Stimulated activated effector memory CD8-positive, alpha-beta T cell treated with anti-CD3 and anti-CD28 coated beads, Interleukin-12 subunit alpha, Interleukin-12 subunit beta, amount 100 ng/mL, for 72 hours (primary cell): ENCODE measurements around the gene FBXO40.
"Not testable (repeated sequence)": the region's sequence is repeated elsewhere in the genome, so short reads cannot be mapped to it uniquely, and the experiment has no call there.

Source experiments
- ATAC-seq: fragments of 150-1000 bp; cut with Tn5 transposase; 2 replicates; pipeline ENCODE4 v1.10.0; 2021
- DNase-seq, 2 donors: peaks; one replicate each; pipeline ENCODE4 v3.0.0; 2021 to 2022; ENCODE audit warnings: low spot score in 2 of 2
- H3K27ac Mint-ChIP-seq: one replicate; pipeline ENCODE4 v1.8.0; 2022; ENCODE audit warnings: mild to moderate bottlenecking, mixed read lengths
- H3K36me3 Mint-ChIP-seq: one replicate; pipeline ENCODE4 v1.8.0; 2022; ENCODE audit warnings: mild to moderate bottlenecking, mixed read lengths
- H3K4me1 Mint-ChIP-seq: one replicate; pipeline ENCODE4 v1.8.0; 2022; ENCODE audit warnings: mixed read lengths
- H3K4me3 Mint-ChIP-seq: one replicate; pipeline ENCODE4 v1.8.0; 2022; ENCODE audit warnings: mild to moderate bottlenecking, mixed read lengths
- H3K9me3 Mint-ChIP-seq: one replicate; pipeline ENCODE4 v1.8.0; 2022; ENCODE audit warnings: mixed read lengths

Gene FBXO40, protein sequence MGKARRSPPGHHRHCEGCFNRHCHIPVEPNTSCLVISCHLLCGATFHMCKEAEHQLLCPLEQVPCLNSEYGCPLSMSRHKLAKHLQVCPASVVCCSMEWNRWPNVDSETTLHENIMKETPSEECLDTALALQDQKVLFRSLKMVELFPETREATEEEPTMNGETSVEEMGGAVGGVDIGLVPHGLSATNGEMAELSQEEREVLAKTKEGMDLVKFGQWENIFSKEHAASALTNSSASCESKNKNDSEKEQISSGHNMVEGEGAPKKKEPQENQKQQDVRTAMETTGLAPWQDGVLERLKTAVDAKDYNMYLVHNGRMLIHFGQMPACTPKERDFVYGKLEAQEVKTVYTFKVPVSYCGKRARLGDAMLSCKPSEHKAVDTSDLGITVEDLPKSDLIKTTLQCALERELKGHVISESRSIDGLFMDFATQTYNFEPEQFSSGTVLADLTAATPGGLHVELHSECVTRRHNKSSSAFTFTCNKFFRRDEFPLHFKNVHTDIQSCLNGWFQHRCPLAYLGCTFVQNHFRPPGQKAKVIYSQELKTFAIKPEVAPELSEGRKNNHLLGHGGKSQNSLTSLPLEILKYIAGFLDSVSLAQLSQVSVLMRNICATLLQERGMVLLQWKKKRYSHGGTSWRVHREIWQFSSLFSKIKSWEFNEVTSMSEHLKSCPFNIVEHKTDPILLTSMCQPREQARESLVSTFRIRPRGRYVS

GRCh38 chr3:121592856-121593702 lies at the start of gene FBXO40:
Gene FBXO40 (plus strand): TSS chr3:121593379. CDS start chr3:121620576, 27,197 bp downstream.
- H3K36me3 Mint-ChIP-seq = no peaks in the 10 kb centered on the region
- DNase-seq = no peak
- no peak within 1 kb of the TSS for H3K27ac Mint-ChIP-seq
- no peaks in the 10 kb centered on the region for H3K4me1 Mint-ChIP-seq
- no peak within 1 kb of the TSS for H3K4me3 Mint-ChIP-seq
- no peak for ATAC-seq
- H3K9me3 Mint-ChIP-seq = no peaks in the 10 kb centered on the region

- H3K27ac Mint-ChIP-seq = peak overlapping the region; percentile 87
- H3K36me3 Mint-ChIP-seq = peaks cover 33% of the 10 kb centered on the region
- DNase-seq (peak in 1 of 2 donors; percentile 3), ATAC-seq (peak; percentile 1)
- H3K4me1 Mint-ChIP-seq = peaks cover 13% of the 10 kb centered on the region
- H3K9me3 Mint-ChIP-seq = no peaks in the 10 kb centered on the region
- H3K4me3 Mint-ChIP-seq = peak overlapping the region; percentile 76
These were observed 48.1 kb upstream of the FBXO40 start for GRCh38 chr3:121545049-121545573.

DNA sequence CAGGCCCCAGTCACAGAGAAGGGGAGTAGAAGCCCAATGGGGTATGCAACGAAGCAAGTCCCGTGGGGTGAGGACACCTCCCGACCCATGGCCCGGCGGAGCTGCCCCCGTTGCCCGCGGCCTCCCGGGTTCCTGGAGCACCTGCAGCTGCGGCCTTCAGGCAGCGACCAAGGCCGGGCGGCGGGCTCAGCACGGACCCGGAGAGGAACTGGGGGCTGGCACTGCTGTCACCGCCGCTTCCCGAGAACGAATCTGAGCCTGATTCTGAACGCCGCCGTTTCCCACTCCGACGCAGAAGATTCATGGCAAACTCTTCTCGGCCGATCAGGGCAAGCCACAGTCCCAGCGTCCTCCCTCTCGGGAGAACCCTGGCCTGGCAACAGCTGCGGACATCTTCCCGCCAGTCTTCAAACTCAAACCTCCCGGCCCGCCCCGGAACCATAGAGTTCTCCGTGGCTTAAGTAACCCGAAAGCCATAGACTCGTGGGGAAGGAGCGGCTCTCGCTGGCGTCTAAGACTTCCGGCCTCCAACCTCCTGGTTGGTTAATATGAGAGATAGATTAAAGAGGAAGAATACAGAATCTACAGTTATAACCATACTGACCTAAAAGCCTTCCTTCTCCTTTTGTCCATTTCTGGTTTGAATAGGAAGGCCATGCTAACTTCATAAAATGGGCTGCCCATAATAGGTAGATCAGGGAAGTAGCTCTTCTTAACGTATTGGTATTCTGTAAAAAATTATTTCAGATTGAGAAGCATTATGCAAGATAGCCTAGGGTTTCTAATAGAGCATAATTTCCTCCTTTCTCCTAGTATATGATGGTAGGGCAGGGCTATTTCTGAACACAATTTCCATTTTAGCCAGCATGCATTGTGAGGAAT lies 47.4 kb upstream of the FBXO40 start, which contains the start of gene POLQ:
POLQ (minus strand) TSS at position 415 of the 882 bp plus-strand sequence; CDS start at position 304, 111 bp downstream.
- DNase-seq (peak; percentile 68 to 90), ATAC-seq (peak; percentile 98)
- Mint-ChIP-seq H3K4me1 (peaks cover 13% of the 10 kb centered on the region), H3K36me3 (peaks cover 26% of the 10 kb centered on the region), H3K4me3 (peak within 1 kb of the TSS; percentile 76), H3K9me3 (no peaks in the 10 kb centered on the region), H3K27ac (peak within 1 kb of the TSS; percentile 87)

- H3K27ac Mint-ChIP-seq = no peak overlapping the region
- ATAC-seq (no peak), DNase-seq (no peak)
- H3K9me3 Mint-ChIP-seq = no peaks in the 10 kb centered on the region
- no peak overlapping the region for H3K4me3 Mint-ChIP-seq
- peaks cover 6% of the 10 kb centered on the region for H3K4me1 Mint-ChIP-seq
- no peaks in the 10 kb centered on the region for H3K36me3 Mint-ChIP-seq
These were observed 40.8 kb upstream of the FBXO40 start for GRCh38 chr3:121552379-121552778.

DNA sequence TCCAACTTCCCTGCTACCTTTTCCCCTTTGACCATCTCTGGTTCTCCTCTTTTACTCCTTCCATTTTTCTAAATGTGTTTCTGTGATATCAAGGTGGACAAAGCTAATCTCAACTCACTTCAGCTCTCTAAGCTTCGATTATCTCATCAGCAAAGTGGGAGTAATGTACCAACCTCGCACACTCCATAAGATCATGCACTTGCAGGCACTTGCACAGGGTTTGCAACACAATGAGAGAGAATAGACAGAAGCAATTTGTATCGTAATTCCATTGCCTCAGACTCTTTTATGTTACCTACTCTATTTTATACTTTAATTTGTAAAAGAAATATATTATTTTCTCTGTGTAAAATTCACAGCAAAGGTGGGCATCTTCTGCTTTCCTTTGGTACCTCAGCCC lies 40.4 kb upstream of the FBXO40 start:
- Mint-ChIP-seq H3K27ac (no peak overlapping the region), H3K36me3 (no peaks in the 10 kb centered on the region), H3K9me3 (no peaks in the 10 kb centered on the region), H3K4me3 (no peak overlapping the region), H3K4me1 (peaks cover 6% of the 10 kb centered on the region)
- no peak for ATAC-seq
- DNase-seq = no peak

DNA sequence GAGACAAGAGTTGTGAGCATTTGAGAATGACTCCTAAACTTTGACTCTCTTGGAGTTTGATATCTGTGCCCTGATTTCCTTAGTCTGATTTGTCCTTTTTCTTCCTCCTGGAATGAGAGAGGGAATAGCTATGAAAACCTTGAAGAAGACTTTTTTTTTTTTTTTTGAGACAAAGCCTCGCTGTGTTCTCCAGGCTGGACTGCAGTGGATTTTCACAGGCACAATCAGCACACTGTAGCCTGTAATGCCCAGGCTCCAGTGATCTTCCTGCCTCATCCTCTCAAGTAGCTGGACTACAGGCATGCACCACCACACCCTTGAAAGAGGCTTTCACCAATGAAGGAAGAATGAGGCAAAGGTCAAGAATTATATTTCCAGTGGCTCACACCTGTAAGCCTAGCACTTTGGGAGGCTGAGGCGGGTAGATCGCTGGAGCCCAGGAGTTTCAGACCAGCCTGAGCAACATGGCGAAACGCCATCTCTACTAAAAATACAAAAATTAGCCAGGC lies 35.7 kb upstream of the FBXO40 start:
- H3K36me3 Mint-ChIP-seq = no peaks in the 10 kb centered on the region
- H3K9me3 Mint-ChIP-seq = no peaks in the 10 kb centered on the region
- no peak overlapping the region for H3K27ac Mint-ChIP-seq
- H3K4me3 Mint-ChIP-seq = no peak overlapping the region
- ATAC-seq = no peak
- DNase-seq = no peak
- no peaks in the 10 kb centered on the region for H3K4me1 Mint-ChIP-seq

DNA sequence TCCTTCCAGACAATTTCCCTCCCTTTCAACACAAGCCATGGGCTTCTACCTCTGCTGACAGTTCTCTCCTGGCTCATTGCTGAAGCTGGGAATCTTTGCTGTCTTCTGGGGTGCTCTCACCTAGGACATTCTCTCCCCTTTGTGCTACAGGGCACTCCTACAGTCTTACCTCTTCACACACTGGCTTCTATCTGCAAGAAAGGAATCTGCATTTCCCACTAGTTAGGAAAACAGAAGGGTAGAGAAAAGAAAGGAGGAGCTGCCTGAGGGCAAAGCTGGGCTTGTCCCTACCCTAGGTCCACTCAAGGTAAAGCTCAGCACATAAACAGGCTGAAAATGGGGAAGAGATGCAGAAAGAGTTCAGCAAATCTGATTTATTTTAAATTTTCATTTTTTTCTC lies 31.0 kb upstream of the FBXO40 start:
- no peaks in the 10 kb centered on the region for H3K4me1 Mint-ChIP-seq
- no peak overlapping the region for H3K27ac Mint-ChIP-seq
- H3K9me3 Mint-ChIP-seq = no peaks in the 10 kb centered on the region
- ATAC-seq = no peak
- H3K36me3 Mint-ChIP-seq = no peaks in the 10 kb centered on the region
- DNase-seq = no peak
- H3K4me3 Mint-ChIP-seq = no peak overlapping the region

- DNase-seq (no peak), ATAC-seq (no peak)
- H3K36me3 Mint-ChIP-seq = no peaks in the 10 kb centered on the region
- H3K9me3 Mint-ChIP-seq = no peaks in the 10 kb centered on the region
- no peak overlapping the region for H3K4me3 Mint-ChIP-seq
- H3K27ac Mint-ChIP-seq = no peak overlapping the region
- no peaks in the 10 kb centered on the region for H3K4me1 Mint-ChIP-seq
These were observed 26.4 kb upstream of the FBXO40 start for GRCh38 chr3:121566773-121567172.

- Mint-ChIP-seq H3K27ac (no peak within 1 kb of the TSS), H3K4me1 (no peaks in the 10 kb centered on the region), H3K36me3 (no peaks in the 10 kb centered on the region), H3K4me3 (no peak within 1 kb of the TSS), H3K9me3 (no peaks in the 10 kb centered on the region)
- DNase-seq (no peak), ATAC-seq (no peak)
These were observed 25.5 kb upstream of the FBXO40 start, which contains the start of gene ARGFX for GRCh38 chr3:121567649-121568048. Gene ARGFX (plus strand): TSS chr3:121567949. CDS start chr3:121570714, 2,765 bp downstream.

GRCh38 chr3:121574449-121574848 lies 18.7 kb upstream of the FBXO40 start:
- H3K36me3 Mint-ChIP-seq = no peaks in the 10 kb centered on the region
- H3K4me1 Mint-ChIP-seq = peaks cover 5% of the 10 kb centered on the region
- no peak for ATAC-seq
- no peak overlapping the region for H3K27ac Mint-ChIP-seq
- no peak overlapping the region for H3K4me3 Mint-ChIP-seq
- DNase-seq = no peak
- no peaks in the 10 kb centered on the region for H3K9me3 Mint-ChIP-seq

DNA sequence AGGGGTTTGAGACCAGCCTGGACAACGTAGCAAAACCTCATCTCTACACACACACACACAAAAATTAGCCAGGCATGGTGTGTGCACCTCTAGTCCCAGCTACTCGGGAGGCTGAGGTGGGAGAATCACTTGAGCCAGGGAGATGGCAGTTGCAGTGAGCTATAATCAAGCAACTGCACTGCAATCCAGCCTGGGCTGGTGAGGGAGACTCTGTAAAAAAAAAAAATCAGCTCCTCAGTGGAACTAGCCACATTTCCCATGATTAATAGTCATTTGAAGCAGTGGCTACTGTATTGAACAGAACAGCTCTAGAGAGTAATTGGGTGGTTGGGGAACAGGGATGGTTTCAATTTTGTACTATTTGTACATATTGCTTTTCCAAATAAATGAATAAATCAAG lies 11.5 kb upstream of the FBXO40 start:
- no peak overlapping the region for H3K4me3 Mint-ChIP-seq
- no peaks in the 10 kb centered on the region for H3K36me3 Mint-ChIP-seq
- DNase-seq (no peak), ATAC-seq (no peak)
- no peaks in the 10 kb centered on the region for H3K9me3 Mint-ChIP-seq
- peaks cover 2% of the 10 kb centered on the region for H3K4me1 Mint-ChIP-seq
- H3K27ac Mint-ChIP-seq = no peak overlapping the region

GRCh38 chr3:121584418-121584817 lies 8.8 kb upstream of the FBXO40 start:
- Mint-ChIP-seq H3K27ac (no peak overlapping the region), H3K9me3 (no peaks in the 10 kb centered on the region), H3K36me3 (no peaks in the 10 kb centered on the region), H3K4me3 (no peak overlapping the region), H3K4me1 (no peaks in the 10 kb centered on the region)
- no peak for ATAC-seq
- DNase-seq = no peak

- H3K36me3 Mint-ChIP-seq, H3K27ac Mint-ChIP-seq, H3K4me1 Mint-ChIP-seq, ATAC-seq, DNase-seq, H3K9me3 Mint-ChIP-seq, H3K4me3 Mint-ChIP-seq: not testable (repeated sequence)
These were observed 627 bp downstream of the FBXO40 start for GRCh38 chr3:121593806-121594205.

GRCh38 chr3:121594850-121595249 lies 1.7 kb downstream of the FBXO40 start:
- Mint-ChIP-seq H3K9me3 (no peaks in the 10 kb centered on the region), H3K4me1 (no peaks in the 10 kb centered on the region), H3K27ac (no peak overlapping the region), H3K4me3 (no peak overlapping the region), H3K36me3 (no peaks in the 10 kb centered on the region)
- ATAC-seq (no peak), DNase-seq (no peak)
